Mesenchymal stem cell (in vitro differentiated cells and primary cell): Measurements from ENCODE around the gene MID2.

Experiments used
- DNase-seq: peaks from one replicate; pipeline ENCODE4 v3.0.0-alpha.2; 2013
- H2AFZ ChIP-seq: one replicate; pipeline ENCODE4 v1.6.1; 2013; ENCODE audit warnings: low read depth, mild to moderate bottlenecking, control low read depth, inconsistent platforms, low read length, moderate library complexity
- H2AK5ac ChIP-seq: 2 replicates; pipeline ENCODE4 v1.6.1; 2013; ENCODE audit warnings: low read length, moderate library complexity, mild to moderate bottlenecking, inconsistent platforms; ENCODE audit not compliant: severe bottlenecking
- H2BK120ac ChIP-seq: one replicate; pipeline ENCODE4 v1.6.1; 2013; ENCODE audit warnings: low read depth, mild to moderate bottlenecking, inconsistent platforms, low read length, moderate library complexity
- H2BK12ac ChIP-seq, 2 experiments: one replicate each; pipeline ENCODE4 v1.6.1; 2013; ENCODE audit warnings: inconsistent platforms in 2 of 2, low read length in 2 of 2, mild to moderate bottlenecking in 2 of 2, moderate library complexity in 2 of 2, control low read depth in 1 of 2
- H2BK15ac ChIP-seq: one replicate; pipeline ENCODE4 v1.6.1; 2013; ENCODE audit warnings: mild to moderate bottlenecking, low read depth, inconsistent platforms; ENCODE audit not compliant: poor library complexity, severe bottlenecking
- H2BK5ac ChIP-seq: 2 replicates; pipeline ENCODE4 v1.6.1; 2013; ENCODE audit warnings: low read depth, mild to moderate bottlenecking, low read length, control low read depth, inconsistent platforms; ENCODE audit not compliant: poor library complexity, severe bottlenecking
- H3K14ac ChIP-seq, 2 experiments: one replicate each; pipeline ENCODE4 v1.6.1; 2013; ENCODE audit warnings: inconsistent platforms in 2 of 2, low read length in 2 of 2, control low read depth in 1 of 2, mild to moderate bottlenecking in 1 of 2, moderate library complexity in 1 of 2
- H3K18ac ChIP-seq, 2 experiments: one replicate each; pipeline ENCODE4 v1.6.1; 2013; ENCODE audit warnings: inconsistent platforms in 2 of 2, low read length in 2 of 2, control low read depth in 1 of 2, low read depth in 1 of 2, mild to moderate bottlenecking in 1 of 2
- H3K23ac ChIP-seq, 2 experiments: one replicate each; pipeline ENCODE4 v1.6.1; 2013; ENCODE audit warnings: inconsistent platforms in 2 of 2, low read length in 2 of 2, mild to moderate bottlenecking in 2 of 2, moderate library complexity in 2 of 2, control low read depth in 1 of 2
- H3K27ac ChIP-seq: 2 replicates; pipeline ENCODE4 v1.5.1; 2013; ENCODE audit warnings: mild to moderate bottlenecking, moderate library complexity, low read length, control low read depth, inconsistent platforms; ENCODE audit not compliant: poor library complexity, severe bottlenecking
- H3K27me3 ChIP-seq, 2 experiments: 2 replicates each; pipeline versions ENCODE4 v1.6.1 to v1.7.0; 2013; ENCODE audit warnings: low read length in 2 of 2, mild to moderate bottlenecking in 2 of 2, moderate library complexity in 2 of 2, control low read depth in 1 of 2, inconsistent platforms in 1 of 2; ENCODE audit not compliant: control insufficient read depth in 1 of 2, insufficient read depth in 1 of 2
- H3K36me3 ChIP-seq, 2 experiments: 2 replicates each; pipeline versions ENCODE4 v1.6.1 to v1.7.0; 2013; ENCODE audit warnings: low read length in 2 of 2, control low read depth in 1 of 2, inconsistent platforms in 1 of 2, low read depth in 1 of 2, mild to moderate bottlenecking in 1 of 2; ENCODE audit not compliant: insufficient read depth in 2 of 2, control insufficient read depth in 1 of 2
- H3K4ac ChIP-seq, 2 experiments: one replicate each; pipeline ENCODE4 v1.6.1; 2013; ENCODE audit warnings: inconsistent platforms in 2 of 2, low read length in 2 of 2, mild to moderate bottlenecking in 2 of 2, moderate library complexity in 2 of 2, control low read depth in 1 of 2, low read depth in 1 of 2
- H3K4me1 ChIP-seq: 2 replicates; pipeline ENCODE4 v1.6.1; 2013; ENCODE audit warnings: low read depth, low read length, control low read depth; ENCODE audit not compliant: control insufficient read depth, insufficient read depth
- H3K4me2 ChIP-seq: 2 replicates; pipeline ENCODE4 v1.6.1; 2013; ENCODE audit warnings: low read length, mild to moderate bottlenecking, inconsistent platforms; ENCODE audit not compliant: poor library complexity, severe bottlenecking
- H3K4me3 ChIP-seq, 2 experiments: 2 replicates each; pipeline versions ENCODE4 v1.5.1 to v1.7.0; 2013; ENCODE audit warnings: low read length in 2 of 2, mild to moderate bottlenecking in 2 of 2, control low read depth in 1 of 2, low read depth in 1 of 2; ENCODE audit not compliant: insufficient read depth in 1 of 2
- H3K79me1 ChIP-seq: replicated peaks from 2 replicates; pipeline ENCODE4 v1.6.1; 2013; ENCODE audit warnings: mild to moderate bottlenecking, control low read depth, low read length, inconsistent platforms; ENCODE audit not compliant: poor library complexity, severe bottlenecking
- H3K9ac ChIP-seq: 2 replicates; pipeline ENCODE4 v1.7.0; 2013; ENCODE audit warnings: mild to moderate bottlenecking, low read length, moderate library complexity
- H3K9me3 ChIP-seq: 2 replicates; pipeline ENCODE4 v1.7.0; 2013; ENCODE audit warnings: mild to moderate bottlenecking, low read length; ENCODE audit not compliant: control insufficient read depth
- H4K8ac ChIP-seq: one replicate; pipeline ENCODE4 v1.6.1; 2013; ENCODE audit warnings: inconsistent platforms, mild to moderate bottlenecking, low read length, moderate library complexity
- H4K91ac ChIP-seq: one replicate; pipeline ENCODE4 v1.6.1; 2013; ENCODE audit warnings: mild to moderate bottlenecking, low read length, inconsistent platforms
- WGBS: methylation state at CpG from one replicate; pipeline ENCODE4 v1.1.7; 2013; ENCODE audit warnings: mixed read lengths; 5-methylcytosine and 5-hydroxymethylcytosine counted together

The MID2 gene

GRCh38 chrX:107834275-107835201 is 8.9 kb downstream of the MID2 start:
- Histone ChIP-seq H2BK15ac (no peak overlapping the region), H3K27ac (no peak overlapping the region), H2BK12ac (no peak overlapping the region), H2AFZ (no peak overlapping the region), H2AK5ac (no peak overlapping the region), H3K79me1 (peaks cover 3% of the 10 kb centered on the region), H3K18ac (no peak overlapping the region), H2BK120ac (no peak overlapping the region), H3K9ac (no peak overlapping the region), H4K8ac (no peak overlapping the region), H3K14ac (no peak overlapping the region), H3K4me2 (no peak overlapping the region), H3K4ac (no peak overlapping the region), H3K23ac (no peak overlapping the region), H4K91ac (no peak overlapping the region), H3K9me3 (no peaks in the 10 kb centered on the region), H3K4me1 (no peaks in the 10 kb centered on the region), H3K4me3 (no peak overlapping the region), H3K27me3 (peaks cover 0 to 14% of the 10 kb centered on the region in 2 experiments), H2BK5ac (no peak overlapping the region), H3K36me3 (no peaks in the 10 kb centered on the region)
- 79% methylated on average over 2 of the region's 3 CpGs for WGBS
- DNase-seq = no peak

- Histone ChIP-seq H2BK120ac (no peak overlapping the region), H2BK15ac (no peak overlapping the region), H3K4me2 (no peak overlapping the region), H3K14ac (no peak overlapping the region), H3K23ac (no peak overlapping the region), H2BK5ac (no peak overlapping the region), H3K9ac (no peak overlapping the region), H3K27ac (no peak overlapping the region), H4K8ac (no peak overlapping the region), H2BK12ac (no peak overlapping the region), H2AFZ (no peak overlapping the region), H3K27me3 (peaks cover 0 to 24% of the 10 kb centered on the region in 2 experiments), H3K4me1 (no peaks in the 10 kb centered on the region), H3K4ac (no peak overlapping the region), H3K79me1 (no peaks in the 10 kb centered on the region), H4K91ac (no peak overlapping the region), H2AK5ac (no peak overlapping the region), H3K18ac (no peak overlapping the region), H3K9me3 (no peaks in the 10 kb centered on the region), H3K4me3 (no peak overlapping the region), H3K36me3 (peaks cover 4 to 7% of the 10 kb centered on the region in 2 experiments)
- DNase-seq = peak; percentile 24
- WGBS = no CpG with 5 or more reads among the region's 2 CpGs
These were observed 11.3 kb downstream of the MID2 start for GRCh38 chrX:107836958-107837357.

- Histone ChIP-seq H2AFZ (no peak overlapping the region), H3K18ac (no peak overlapping the region), H4K91ac (no peak overlapping the region), H3K4ac (no peak overlapping the region), H4K8ac (no peak overlapping the region), H2BK5ac (no peak overlapping the region), H3K36me3 (peaks cover 4 to 7% of the 10 kb centered on the region in 2 experiments), H2BK12ac (no peak overlapping the region), H2AK5ac (no peak overlapping the region), H3K27me3 (peaks cover 0 to 40% of the 10 kb centered on the region in 2 experiments), H3K79me1 (no peaks in the 10 kb centered on the region), H3K9me3 (no peaks in the 10 kb centered on the region), H2BK120ac (no peak overlapping the region), H3K23ac (no peak overlapping the region), H3K4me1 (no peaks in the 10 kb centered on the region), H3K4me3 (no peak overlapping the region), H3K27ac (no peak overlapping the region), H3K4me2 (no peak overlapping the region), H3K14ac (no peak overlapping the region), H2BK15ac (no peak overlapping the region), H3K9ac (no peak overlapping the region)
- 94% methylated on average over 15 of the region's 15 CpGs for WGBS
- DNase-seq = no peak
These were observed 15.3 kb downstream of the MID2 start for GRCh38 chrX:107840971-107841370.

GRCh38 chrX:107842715-107843400 is 17.2 kb downstream of the MID2 start:
- H3K79me1 ChIP-seq = no peaks in the 10 kb centered on the region
- no peak overlapping the region for H2BK120ac ChIP-seq
- H3K9me3 ChIP-seq = no peaks in the 10 kb centered on the region
- no peak overlapping the region for H2BK12ac ChIP-seq
- H3K9ac ChIP-seq = no peak overlapping the region
- no peak for DNase-seq
- no peak overlapping the region for H4K8ac ChIP-seq
- H3K23ac ChIP-seq = no peak overlapping the region
- no peak overlapping the region for H2AK5ac ChIP-seq
- H3K4ac ChIP-seq = no peak overlapping the region
- no peak overlapping the region for H3K4me2 ChIP-seq
- H3K4me1 ChIP-seq = no peaks in the 10 kb centered on the region
- no peak overlapping the region for H3K14ac ChIP-seq
- peaks cover 4 to 7% of the 10 kb centered on the region in 2 experiments for H3K36me3 ChIP-seq
- WGBS = 89% methylated on average over 3 of the region's 6 CpGs
- H4K91ac ChIP-seq = no peak overlapping the region
- no peak overlapping the region for H3K18ac ChIP-seq
- no peak overlapping the region for H2AFZ ChIP-seq
- no peak overlapping the region for H2BK5ac ChIP-seq
- no peak overlapping the region for H2BK15ac ChIP-seq
- no peak overlapping the region for H3K27ac ChIP-seq
- peaks cover 0 to 48% of the 10 kb centered on the region in 2 experiments for H3K27me3 ChIP-seq
- no peak overlapping the region for H3K4me3 ChIP-seq
